ENCODE measurements around the gene C5orf63. TPM values are rescaled to one million over a fixed set of nuclear protein-coding genes. Genes with fewer than 3 reads are reported as not detected.
"Not testable (repeated sequence)": the region's sequence is repeated elsewhere in the genome, so short reads cannot be mapped to it uniquely, and the experiment has no call there.

Gene C5orf63
- total RNA-seq, 1 experiment from 2014 or later, result 2.2 TPM

- TF ChIP-seq EZH2 (IDR thresholded peaks at IDR 0.05; ENCODE audit: borderline replicate concordance, low read depth, low read length, poor library complexity, severe bottlenecking) (no peak), CTCF (conservative IDR thresholded peaks at IDR 0.05; ENCODE audit: low read depth, low read length) (no peak)
- no TSS peak for BruUV-seq (replicated peaks)
- H3K27me3 ChIP-seq (replicated peaks; ENCODE audit: insufficient read depth, low read depth, low read length, poor library complexity), result no peaks in the 10 kb centered on the region
- H3K27ac ChIP-seq (ENCODE audit: low read depth, low read length, poor library complexity, severe bottlenecking), result no peak overlapping the region
- ChIA-PET CTCF (no interaction called here), POLR2A (ENCODE audit: low non-redundant PET) (no interaction called here)
- DNase-seq (ENCODE audit: low spot score), result no peak
- no peaks in the 10 kb centered on the region for H3K36me3 ChIP-seq (ENCODE audit: insufficient read depth, low read length, poor library complexity, severe bottlenecking)
- intact Hi-C loops (cut with micrococcal nuclease; ENCODE audit: unreplicated experiment), result no loop called here
- H3K9me3 ChIP-seq (ENCODE audit: low read depth, low read length, poor library complexity, severe bottlenecking), result no peaks in the 10 kb centered on the region
- H3K4me1 ChIP-seq (ENCODE audit: insufficient read depth, low read length, poor library complexity, severe bottlenecking), result no peaks in the 10 kb centered on the region
- H3K4me3 ChIP-seq (ENCODE audit: low read depth, low read length, poor library complexity, severe bottlenecking), result no peak overlapping the region
Observed at GRCh38 chr5:127055880-127056653, 17.2 kb downstream of the C5orf63 start.

- BruUV-seq (replicated peaks); H3K4me1 ChIP-seq (ENCODE audit: insufficient read depth, low read length, poor library complexity, severe bottlenecking); H3K4me3 ChIP-seq (ENCODE audit: low read depth, low read length, poor library complexity, severe bottlenecking); CTCF ChIA-PET; H3K27me3 ChIP-seq (replicated peaks; ENCODE audit: insufficient read depth, low read depth, low read length, poor library complexity); POLR2A ChIA-PET (ENCODE audit: low non-redundant PET); H3K9me3 ChIP-seq (ENCODE audit: low read depth, low read length, poor library complexity, severe bottlenecking); H3K27ac ChIP-seq (ENCODE audit: low read depth, low read length, poor library complexity, severe bottlenecking); DNase-seq (ENCODE audit: low spot score); intact Hi-C loops (cut with micrococcal nuclease; ENCODE audit: unreplicated experiment); H3K36me3 ChIP-seq (ENCODE audit: insufficient read depth, low read length, poor library complexity, severe bottlenecking): not testable (repeated sequence)
Observed at GRCh38 chr5:127053551-127053950, 19.8 kb downstream of the C5orf63 start.

- Histone ChIP-seq H3K27me3 (replicated peaks; ENCODE audit: insufficient read depth, low read depth, low read length, poor library complexity) (no peaks in the 10 kb centered on the region), H3K36me3 (ENCODE audit: insufficient read depth, low read length, poor library complexity, severe bottlenecking) (no peaks in the 10 kb centered on the region), H3K4me1 (ENCODE audit: insufficient read depth, low read length, poor library complexity, severe bottlenecking) (no peaks in the 10 kb centered on the region), H3K9me3 (ENCODE audit: low read depth, low read length, poor library complexity, severe bottlenecking) (no peaks in the 10 kb centered on the region), H3K4me3 (ENCODE audit: low read depth, low read length, poor library complexity, severe bottlenecking) (no peak overlapping the region), H3K27ac (ENCODE audit: low read depth, low read length, poor library complexity, severe bottlenecking) (no peak overlapping the region)
- no peak for DNase-seq (ENCODE audit: low spot score)
- BruUV-seq (replicated peaks), result no TSS peak
- intact Hi-C loops (cut with micrococcal nuclease; ENCODE audit: unreplicated experiment), result no loop called here
- TF ChIP-seq CTCF (conservative IDR thresholded peaks at IDR 0.05; ENCODE audit: low read depth, low read length), result no peak
- no peak for TF ChIP-seq EZH2 (IDR thresholded peaks at IDR 0.05; ENCODE audit: borderline replicate concordance, low read depth, low read length, poor library complexity, severe bottlenecking)
- POLR2A ChIA-PET (ENCODE audit: low non-redundant PET), result no interaction called here
- CTCF ChIA-PET, result no interaction called here
Observed at GRCh38 chr5:127053049-127053448, 20.3 kb downstream of the C5orf63 start.

GRCh38 chr5:127051591-127051990 lies 21.7 kb downstream of the C5orf63 start:
- no peaks in the 10 kb centered on the region for H3K4me1 ChIP-seq (ENCODE audit: insufficient read depth, low read length, poor library complexity, severe bottlenecking)
- BruUV-seq (replicated peaks), result no TSS peak
- no peaks in the 10 kb centered on the region for H3K9me3 ChIP-seq (ENCODE audit: low read depth, low read length, poor library complexity, severe bottlenecking)
- no peak overlapping the region for H3K27ac ChIP-seq (ENCODE audit: low read depth, low read length, poor library complexity, severe bottlenecking)
- no peak overlapping the region for H3K4me3 ChIP-seq (ENCODE audit: low read depth, low read length, poor library complexity, severe bottlenecking)
- ChIA-PET CTCF (no interaction called here), POLR2A (ENCODE audit: low non-redundant PET) (no interaction called here)
- H3K27me3 ChIP-seq (replicated peaks; ENCODE audit: insufficient read depth, low read depth, low read length, poor library complexity), result no peaks in the 10 kb centered on the region
- TF ChIP-seq EZH2 (IDR thresholded peaks at IDR 0.05; ENCODE audit: borderline replicate concordance, low read depth, low read length, poor library complexity, severe bottlenecking) (no peak), CTCF (conservative IDR thresholded peaks at IDR 0.05; ENCODE audit: low read depth, low read length) (no peak)
- no peaks in the 10 kb centered on the region for H3K36me3 ChIP-seq (ENCODE audit: insufficient read depth, low read length, poor library complexity, severe bottlenecking)
- DNase-seq (ENCODE audit: low spot score), result no peak
- intact Hi-C loops (cut with micrococcal nuclease; ENCODE audit: unreplicated experiment), result no loop called here

All from A673 (cell line).